ENCODE measurements around the gene CAMK1G.

Gene CAMK1G

GRCh38 chr1:209642816-209643215 is 59.3 kb downstream of the CAMK1G start:
- Histone ChIP-seq H2AFZ (ENCODE audit: low read length, unreplicated experiment) (no peak overlapping the region), H3K4me3 (ENCODE audit: low read depth, low read length) (no peak overlapping the region), H3K36me3 (ENCODE audit: insufficient read depth, low read length) (no peaks in the 10 kb centered on the region), H3K27ac (ENCODE audit: low read depth, low read length) (no peak overlapping the region), H3K79me2 (ENCODE audit: control insufficient read depth, insufficient read depth, low read length, unreplicated experiment) (no peaks in the 10 kb centered on the region), H3K4me1 (ENCODE audit: control insufficient read depth, insufficient read depth, low read length, unreplicated experiment) (peaks cover 17% of the 10 kb centered on the region), H3K27me3 (ENCODE audit: insufficient read depth, low read length) (no peaks in the 10 kb centered on the region)

- Histone ChIP-seq H3K36me3 (ENCODE audit: insufficient read depth, low read length) (no peaks in the 10 kb centered on the region), H3K27ac (ENCODE audit: low read depth, low read length) (no peak overlapping the region), H3K4me3 (ENCODE audit: low read depth, low read length) (no peak overlapping the region), H3K4me1 (ENCODE audit: control insufficient read depth, insufficient read depth, low read length, unreplicated experiment) (peaks cover 23% of the 10 kb centered on the region), H3K27me3 (ENCODE audit: insufficient read depth, low read length) (no peaks in the 10 kb centered on the region), H2AFZ (ENCODE audit: low read length, unreplicated experiment) (no peak overlapping the region), H3K79me2 (ENCODE audit: control insufficient read depth, insufficient read depth, low read length, unreplicated experiment) (no peaks in the 10 kb centered on the region)
Measured at GRCh38 chr1:209643285-209644020, 59.9 kb downstream of the CAMK1G start.

GRCh38 chr1:209645574-209646452 is 62.3 kb downstream of the CAMK1G start:
- no peaks in the 10 kb centered on the region for H3K27me3 ChIP-seq (ENCODE audit: insufficient read depth, low read length)
- no peaks in the 10 kb centered on the region for H3K36me3 ChIP-seq (ENCODE audit: insufficient read depth, low read length)
- H3K27ac ChIP-seq (ENCODE audit: low read depth, low read length) = no peak overlapping the region
- peaks cover 45% of the 10 kb centered on the region for H3K4me1 ChIP-seq (ENCODE audit: control insufficient read depth, insufficient read depth, low read length, unreplicated experiment)
- H3K4me3 ChIP-seq (ENCODE audit: low read depth, low read length) = no peak overlapping the region
- no peak overlapping the region for H2AFZ ChIP-seq (ENCODE audit: low read length, unreplicated experiment)
- H3K79me2 ChIP-seq (ENCODE audit: control insufficient read depth, insufficient read depth, low read length, unreplicated experiment) = no peaks in the 10 kb centered on the region

GRCh38 chr1:209646558-209646957 is 63.0 kb downstream of the CAMK1G start:
- Histone ChIP-seq H3K27ac (ENCODE audit: low read depth, low read length) (no peak overlapping the region), H3K36me3 (ENCODE audit: insufficient read depth, low read length) (no peaks in the 10 kb centered on the region), H3K27me3 (ENCODE audit: insufficient read depth, low read length) (no peaks in the 10 kb centered on the region), H3K4me3 (ENCODE audit: low read depth, low read length) (no peak overlapping the region), H2AFZ (ENCODE audit: low read length, unreplicated experiment) (no peak overlapping the region), H3K79me2 (ENCODE audit: control insufficient read depth, insufficient read depth, low read length, unreplicated experiment) (no peaks in the 10 kb centered on the region), H3K4me1 (ENCODE audit: control insufficient read depth, insufficient read depth, low read length, unreplicated experiment) (peaks cover 53% of the 10 kb centered on the region)

- peaks cover 53% of the 10 kb centered on the region for H3K4me1 ChIP-seq (ENCODE audit: control insufficient read depth, insufficient read depth, low read length, unreplicated experiment)
- no peaks in the 10 kb centered on the region for H3K27me3 ChIP-seq (ENCODE audit: insufficient read depth, low read length)
- no peak overlapping the region for H3K4me3 ChIP-seq (ENCODE audit: low read depth, low read length)
- H2AFZ ChIP-seq (ENCODE audit: low read length, unreplicated experiment) = no peak overlapping the region
- H3K36me3 ChIP-seq (ENCODE audit: insufficient read depth, low read length) = no peaks in the 10 kb centered on the region
- H3K27ac ChIP-seq (ENCODE audit: low read depth, low read length) = no peak overlapping the region
- H3K79me2 ChIP-seq (ENCODE audit: control insufficient read depth, insufficient read depth, low read length, unreplicated experiment) = no peaks in the 10 kb centered on the region
Measured at GRCh38 chr1:209647156-209647555, 63.6 kb downstream of the CAMK1G start.

GRCh38 chr1:209648346-209648745 is 64.8 kb downstream of the CAMK1G start:
- H2AFZ ChIP-seq (ENCODE audit: low read length, unreplicated experiment) = no peak overlapping the region

GRCh38 chr1:209648931-209649776 is 65.6 kb downstream of the CAMK1G start:
- H3K36me3 ChIP-seq (ENCODE audit: insufficient read depth, low read length) = no peaks in the 10 kb centered on the region
- peaks cover 51% of the 10 kb centered on the region for H3K4me1 ChIP-seq (ENCODE audit: control insufficient read depth, insufficient read depth, low read length, unreplicated experiment)
- peak overlapping the region; percentile 87 for H3K27ac ChIP-seq (ENCODE audit: low read depth, low read length)

More at GRCh38 chr1:209648346-209648745, 64.8 kb downstream of the CAMK1G start:
- Histone ChIP-seq H3K27me3 (ENCODE audit: insufficient read depth, low read length) (no peaks in the 10 kb centered on the region), H3K4me3 (ENCODE audit: low read depth, low read length) (no peak overlapping the region), H3K36me3 (ENCODE audit: insufficient read depth, low read length) (no peaks in the 10 kb centered on the region), H3K4me1 (ENCODE audit: control insufficient read depth, insufficient read depth, low read length, unreplicated experiment) (peaks cover 57% of the 10 kb centered on the region), H3K79me2 (ENCODE audit: control insufficient read depth, insufficient read depth, low read length, unreplicated experiment) (no peaks in the 10 kb centered on the region), H3K27ac (ENCODE audit: low read depth, low read length) (0 out of 2 replicates have a peak overlapping the region, but pooled peaks have one; percentile 8)

GRCh38 chr1:209650454-209650853 is 66.9 kb downstream of the CAMK1G start:
- Histone ChIP-seq H3K27ac (ENCODE audit: low read depth, low read length) (peak overlapping the region; percentile 59), H3K79me2 (ENCODE audit: control insufficient read depth, insufficient read depth, low read length, unreplicated experiment) (no peaks in the 10 kb centered on the region), H3K36me3 (ENCODE audit: insufficient read depth, low read length) (no peaks in the 10 kb centered on the region), H2AFZ (ENCODE audit: low read length, unreplicated experiment) (no peak overlapping the region), H3K4me1 (ENCODE audit: control insufficient read depth, insufficient read depth, low read length, unreplicated experiment) (peaks cover 51% of the 10 kb centered on the region), H3K4me3 (ENCODE audit: low read depth, low read length) (no peak overlapping the region), H3K27me3 (ENCODE audit: insufficient read depth, low read length) (no peaks in the 10 kb centered on the region)

More at GRCh38 chr1:209648931-209649776, 65.6 kb downstream of the CAMK1G start:
- Histone ChIP-seq H2AFZ (ENCODE audit: low read length, unreplicated experiment) (peak overlapping the region; percentile 84), H3K79me2 (ENCODE audit: control insufficient read depth, insufficient read depth, low read length, unreplicated experiment) (no peaks in the 10 kb centered on the region), H3K27me3 (ENCODE audit: insufficient read depth, low read length) (no peaks in the 10 kb centered on the region), H3K4me3 (ENCODE audit: low read depth, low read length) (peak overlapping the region; percentile 59)

GRCh38 chr1:209651138-209651587 is 67.6 kb downstream of the CAMK1G start:
- Histone ChIP-seq H3K27me3 (ENCODE audit: insufficient read depth, low read length) (no peaks in the 10 kb centered on the region), H3K4me3 (ENCODE audit: low read depth, low read length) (no peak overlapping the region), H2AFZ (ENCODE audit: low read length, unreplicated experiment) (no peak overlapping the region), H3K36me3 (ENCODE audit: insufficient read depth, low read length) (no peaks in the 10 kb centered on the region), H3K4me1 (ENCODE audit: control insufficient read depth, insufficient read depth, low read length, unreplicated experiment) (peaks cover 51% of the 10 kb centered on the region), H3K27ac (ENCODE audit: low read depth, low read length) (peak overlapping the region; percentile 59), H3K79me2 (ENCODE audit: control insufficient read depth, insufficient read depth, low read length, unreplicated experiment) (no peaks in the 10 kb centered on the region)

GRCh38 chr1:209652121-209652735 is 68.7 kb downstream of the CAMK1G start, which contains the start of gene LAMB3:
TSS of gene LAMB3 (minus strand) at chr1:209652425. CDS start at chr1:209650944, 1,481 bp downstream.
- peak within 1 kb of the TSS; percentile 59 for H3K27ac ChIP-seq (ENCODE audit: low read depth, low read length)
- H3K79me2 ChIP-seq (ENCODE audit: control insufficient read depth, insufficient read depth, low read length, unreplicated experiment) = no peaks in the 10 kb centered on the region
- no peaks in the 10 kb centered on the region for H3K27me3 ChIP-seq (ENCODE audit: insufficient read depth, low read length)
- H2AFZ ChIP-seq (ENCODE audit: low read length, unreplicated experiment) = no peak within 1 kb of the TSS
- no peak within 1 kb of the TSS for H3K4me3 ChIP-seq (ENCODE audit: low read depth, low read length)
- peaks cover 45% of the 10 kb centered on the region for H3K4me1 ChIP-seq (ENCODE audit: control insufficient read depth, insufficient read depth, low read length, unreplicated experiment)
- H3K36me3 ChIP-seq (ENCODE audit: insufficient read depth, low read length) = no peaks in the 10 kb centered on the region
